ENCODE data around the gene CIC. TPM values are rescaled to one million over a fixed set of nuclear protein-coding genes. Genes with fewer than 3 reads are reported as not detected.
A peak's percentile ranks its signal among the peaks of the same experiment; 100 is the strongest.

Gene CIC
- total RNA-seq, 1 donor from 2014 or later = 63.9 TPM

GRCh38 chr19:42288881-42289555 lies 20.0 kb downstream of the CIC start:
- DNase-seq (ENCODE audit: low read depth) = no peak
- no peak overlapping the region for H3K4me3 ChIP-seq (ENCODE audit: low read depth, low read length)
- TF ChIP-seq CTCF (conservative IDR thresholded peaks at IDR 0.05; ENCODE audit: low read depth, low read length) = no peak

GRCh38 chr19:42289556-42290041 lies 20.5 kb downstream of the CIC start:
- DNase-seq (ENCODE audit: low read depth) = no peak
- TF ChIP-seq CTCF (conservative IDR thresholded peaks at IDR 0.05; ENCODE audit: low read depth, low read length) = no peak
- H3K4me3 ChIP-seq (ENCODE audit: low read depth, low read length) = no peak overlapping the region

GRCh38 chr19:42290136-42290522 lies 21.1 kb downstream of the CIC start:
- no peak for DNase-seq (ENCODE audit: low read depth)
- no peak for TF ChIP-seq CTCF (conservative IDR thresholded peaks at IDR 0.05; ENCODE audit: low read depth, low read length)
- H3K4me3 ChIP-seq (ENCODE audit: low read depth, low read length) = no peak overlapping the region

- peak; percentile 50 for TF ChIP-seq CTCF (conservative IDR thresholded peaks at IDR 0.05; ENCODE audit: low read depth, low read length)
- no peak for DNase-seq (ENCODE audit: low read depth)
Observed at GRCh38 chr19:42290523-42291434, 21.7 kb downstream of the CIC start.

GRCh38 chr19:42291435-42291810 lies 22.4 kb downstream of the CIC start:
- DNase-seq (ENCODE audit: low read depth) = no peak
- no peak overlapping the region for H3K4me3 ChIP-seq (ENCODE audit: low read depth, low read length)
- no peak for TF ChIP-seq CTCF (conservative IDR thresholded peaks at IDR 0.05; ENCODE audit: low read depth, low read length)

More at GRCh38 chr19:42290523-42291434, 21.7 kb downstream of the CIC start:
- no peak overlapping the region for H3K4me3 ChIP-seq (ENCODE audit: low read depth, low read length)

GRCh38 chr19:42292042-42292960 lies 23.2 kb downstream of the CIC start:
- no peak for TF ChIP-seq CTCF (conservative IDR thresholded peaks at IDR 0.05; ENCODE audit: low read depth, low read length)
- H3K4me3 ChIP-seq (ENCODE audit: low read depth, low read length) = no peak overlapping the region
- no peak for DNase-seq (ENCODE audit: low read depth)
